ENCODE data around the gene FSD2. TPM values are rescaled to one million over a fixed set of nuclear protein-coding genes. Genes with fewer than 3 reads are reported as not detected.

Gene FSD2
- polyA plus RNA-seq, 1 experiment: not detected

- Histone ChIP-seq H3K36me3 (ENCODE audit: control insufficient read depth, insufficient read depth, low read length) (no peaks in the 10 kb centered on the region), H3K4me3 (ENCODE audit: low read depth, low read length) (no peak overlapping the region), H3K27me3 (ENCODE audit: control insufficient read depth, insufficient read depth, low read length) (no peaks in the 10 kb centered on the region)
- ChIA-PET POLR2A (no interaction called here), CTCF (no interaction called here)
- no peak for DNase-seq (ENCODE audit: low read depth)
- TF ChIP-seq CTCF (IDR thresholded peaks at IDR 0.05; ENCODE audit: insufficient read depth, low read depth, low read length): no peak
Observed at GRCh38 chr15:82726816-82727215, 79.1 kb downstream of the FSD2 start.

DNA sequence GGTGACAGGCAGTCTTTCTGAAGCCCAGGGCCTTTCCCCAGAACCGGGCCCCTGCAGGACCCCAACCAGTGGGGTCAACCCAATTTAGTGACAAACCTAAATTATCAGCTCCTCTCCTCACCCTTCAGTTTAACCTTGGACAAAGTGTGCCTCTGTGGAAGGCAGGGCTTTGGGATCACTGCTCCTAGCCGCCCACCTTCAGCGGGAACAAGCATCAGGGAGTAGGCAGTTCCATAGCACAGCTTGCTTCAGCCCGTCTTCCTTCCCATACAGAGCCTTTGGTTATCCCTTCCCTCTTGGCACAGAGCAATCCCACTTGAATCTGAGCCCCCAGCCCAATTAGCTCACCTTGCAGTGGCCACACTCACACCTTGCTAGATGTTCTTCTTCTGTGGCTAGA is 90.9 kb downstream of the FSD2 start:
- Histone ChIP-seq H3K4me3 (ENCODE audit: low read depth, low read length) (no peak overlapping the region), H3K27me3 (ENCODE audit: control insufficient read depth, insufficient read depth, low read length) (peaks cover 2% of the 10 kb centered on the region; the same call in 1 of the 2 replicates), H3K36me3 (ENCODE audit: control insufficient read depth, insufficient read depth, low read length) (no peaks in the 10 kb centered on the region)
- CTCF ChIA-PET: interaction anchor here (0.7 kb wide), 1 partner anchor 15 kb away, joined by 3 read pairs; no protein-coding TSS in a partner anchor
- no peak for TF ChIP-seq CTCF (IDR thresholded peaks at IDR 0.05; ENCODE audit: insufficient read depth, low read depth, low read length)
- DNase-seq (ENCODE audit: low read depth): no peak
- POLR2A ChIA-PET: no interaction called here

DNA sequence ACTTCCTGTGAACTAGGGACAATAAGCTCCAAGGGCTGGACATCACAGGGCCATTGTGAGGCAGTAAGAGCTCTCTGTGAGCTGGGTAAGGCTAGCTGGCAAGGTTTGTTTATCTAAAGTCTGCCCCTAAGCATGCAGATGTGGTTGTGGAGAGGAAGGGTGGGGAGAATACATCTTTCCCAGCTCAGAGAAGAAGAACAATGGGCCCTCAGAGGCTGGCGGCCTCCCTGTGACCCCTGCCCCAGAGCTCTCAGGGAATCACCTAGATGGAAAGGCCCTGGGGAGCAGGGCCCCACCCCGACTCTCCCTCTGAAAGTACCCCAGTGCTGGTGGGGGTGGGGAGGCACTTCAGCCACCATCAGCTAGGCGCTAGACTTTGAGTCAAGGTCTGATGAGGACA is 91.9 kb downstream of the FSD2 start:
- TF ChIP-seq CTCF (IDR thresholded peaks at IDR 0.05; ENCODE audit: insufficient read depth, low read depth, low read length): no peak
- ChIA-PET CTCF (no interaction called here), POLR2A (no interaction called here)
- peaks cover 2% of the 10 kb centered on the region; the same call in 1 of the 2 replicates for H3K27me3 ChIP-seq (ENCODE audit: control insufficient read depth, insufficient read depth, low read length)
- no peak for DNase-seq (ENCODE audit: low read depth)
- no peak overlapping the region for H3K4me3 ChIP-seq (ENCODE audit: low read depth, low read length)
- H3K36me3 ChIP-seq (ENCODE audit: control insufficient read depth, insufficient read depth, low read length): no peaks in the 10 kb centered on the region

- TF ChIP-seq CTCF (IDR thresholded peaks at IDR 0.05; ENCODE audit: insufficient read depth, low read depth, low read length): no peak
- no peak for DNase-seq (ENCODE audit: low read depth)
- POLR2A ChIA-PET: no interaction called here
- H3K27me3 ChIP-seq (ENCODE audit: control insufficient read depth, insufficient read depth, low read length): peaks cover 2% of the 10 kb centered on the region; the same call in 1 of the 2 replicates
- H3K4me3 ChIP-seq (ENCODE audit: low read depth, low read length): no peak overlapping the region
- CTCF ChIA-PET: no interaction called here
- no peaks in the 10 kb centered on the region for H3K36me3 ChIP-seq (ENCODE audit: control insufficient read depth, insufficient read depth, low read length)
Observed at GRCh38 chr15:82712036-82712435, 93.8 kb downstream of the FSD2 start.

DNA sequence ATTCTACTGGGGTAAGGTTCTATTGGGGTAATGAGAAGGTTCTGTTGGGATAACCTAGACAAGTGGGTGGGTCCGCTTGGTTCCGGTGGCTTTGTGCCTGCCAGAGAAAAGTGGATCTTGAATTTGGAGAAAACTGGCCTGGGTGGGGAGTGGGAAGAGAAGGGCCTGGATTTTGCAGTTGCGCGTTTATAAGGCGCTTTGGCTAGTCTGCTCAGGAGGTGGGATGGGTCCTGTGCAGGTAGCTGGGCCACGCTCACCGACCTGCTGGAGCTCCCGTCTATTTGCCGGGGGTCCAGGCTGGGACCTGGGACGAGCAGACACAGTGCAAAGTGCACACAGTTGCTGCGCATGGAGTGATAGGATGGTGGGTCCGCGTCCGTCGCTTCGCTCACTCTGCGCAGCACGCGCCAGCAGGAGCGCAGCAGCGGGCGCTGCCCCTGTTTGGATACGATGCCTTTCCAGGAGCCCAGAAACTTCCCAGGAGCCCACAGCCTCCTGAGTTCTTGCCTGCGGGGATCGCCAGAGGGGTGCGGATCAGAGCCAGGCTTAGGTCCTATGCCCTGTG is 94.9 kb downstream of the FSD2 start:
- ChIA-PET POLR2A (no interaction called here), CTCF (no interaction called here)
- no peak for DNase-seq (ENCODE audit: low read depth)
- Histone ChIP-seq H3K36me3 (ENCODE audit: control insufficient read depth, insufficient read depth, low read length) (no peaks in the 10 kb centered on the region), H3K27me3 (ENCODE audit: control insufficient read depth, insufficient read depth, low read length) (peaks cover 2% of the 10 kb centered on the region; the same call in 1 of the 2 replicates), H3K4me3 (ENCODE audit: low read depth, low read length) (no peak overlapping the region)
- no peak for TF ChIP-seq CTCF (IDR thresholded peaks at IDR 0.05; ENCODE audit: insufficient read depth, low read depth, low read length)

Data from BJ (cell line).